ENCODE data around the gene CHST12.
"Not testable (repeated sequence)": the region's sequence is repeated elsewhere in the genome, so short reads cannot be mapped to it uniquely, and the experiment has no call there.

Gene CHST12

GRCh38 chr7:2437537-2438148 is 34.2 kb downstream of the CHST12 start:
- DNase-seq, result no peak

- DNase-seq, result no peak
These were observed 34.8 kb downstream of the CHST12 start for GRCh38 chr7:2438186-2438585.

GRCh38 chr7:2438775-2439174 is 35.4 kb downstream of the CHST12 start:
- no peak for DNase-seq

- no peak for DNase-seq
These were observed 37.3 kb downstream of the CHST12 start for GRCh38 chr7:2440608-2441245.

GRCh38 chr7:2441430-2442058 is 38.1 kb downstream of the CHST12 start:
- DNase-seq, result no peak

- DNase-seq, result no peak
These were observed 40.1 kb downstream of the CHST12 start for GRCh38 chr7:2443491-2443890.

- no peak for DNase-seq
These were observed 41.1 kb downstream of the CHST12 start for GRCh38 chr7:2444476-2444875.

GRCh38 chr7:2445047-2445446 is 41.6 kb downstream of the CHST12 start:
- DNase-seq, result no peak

DNA sequence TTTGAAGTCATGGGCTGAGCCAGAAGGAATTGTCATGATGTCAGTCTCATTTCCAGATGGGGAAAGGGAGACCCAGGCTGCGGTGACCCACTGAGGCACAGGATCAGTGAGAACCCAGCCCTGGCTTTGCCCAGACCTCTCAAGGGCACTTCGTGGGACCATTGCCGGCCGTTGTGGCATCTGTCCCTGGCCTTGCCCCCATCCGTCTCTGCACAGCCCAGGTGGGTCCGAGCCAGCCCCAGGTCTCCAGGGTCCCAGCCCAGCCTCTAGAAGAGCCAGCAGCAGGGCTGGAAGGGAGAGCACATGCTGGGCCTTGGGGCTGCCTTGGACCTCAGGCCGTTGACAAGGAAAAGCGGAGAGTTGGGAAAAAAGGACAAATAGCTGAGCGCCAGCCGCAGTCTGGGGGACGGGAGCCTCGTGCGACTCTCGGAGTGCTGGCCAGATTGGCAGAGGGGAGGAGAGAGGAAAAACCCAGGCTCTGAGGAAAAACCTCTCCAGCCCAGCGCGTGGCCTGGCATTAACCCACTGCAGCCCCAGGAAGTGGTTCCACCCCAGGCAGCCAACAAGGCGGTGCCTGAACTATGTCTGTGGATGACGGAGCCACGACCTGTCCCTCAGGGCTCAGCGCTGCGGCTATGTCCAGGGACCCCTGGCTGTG is 42.6 kb downstream of the CHST12 start:
- no peak for DNase-seq

- no peak for DNase-seq
These were observed 43.3 kb downstream of the CHST12 start for GRCh38 chr7:2446676-2447075.

GRCh38 chr7:2450198-2451107 is 47.0 kb downstream of the CHST12 start:
- DNase-seq, result no peak

DNA sequence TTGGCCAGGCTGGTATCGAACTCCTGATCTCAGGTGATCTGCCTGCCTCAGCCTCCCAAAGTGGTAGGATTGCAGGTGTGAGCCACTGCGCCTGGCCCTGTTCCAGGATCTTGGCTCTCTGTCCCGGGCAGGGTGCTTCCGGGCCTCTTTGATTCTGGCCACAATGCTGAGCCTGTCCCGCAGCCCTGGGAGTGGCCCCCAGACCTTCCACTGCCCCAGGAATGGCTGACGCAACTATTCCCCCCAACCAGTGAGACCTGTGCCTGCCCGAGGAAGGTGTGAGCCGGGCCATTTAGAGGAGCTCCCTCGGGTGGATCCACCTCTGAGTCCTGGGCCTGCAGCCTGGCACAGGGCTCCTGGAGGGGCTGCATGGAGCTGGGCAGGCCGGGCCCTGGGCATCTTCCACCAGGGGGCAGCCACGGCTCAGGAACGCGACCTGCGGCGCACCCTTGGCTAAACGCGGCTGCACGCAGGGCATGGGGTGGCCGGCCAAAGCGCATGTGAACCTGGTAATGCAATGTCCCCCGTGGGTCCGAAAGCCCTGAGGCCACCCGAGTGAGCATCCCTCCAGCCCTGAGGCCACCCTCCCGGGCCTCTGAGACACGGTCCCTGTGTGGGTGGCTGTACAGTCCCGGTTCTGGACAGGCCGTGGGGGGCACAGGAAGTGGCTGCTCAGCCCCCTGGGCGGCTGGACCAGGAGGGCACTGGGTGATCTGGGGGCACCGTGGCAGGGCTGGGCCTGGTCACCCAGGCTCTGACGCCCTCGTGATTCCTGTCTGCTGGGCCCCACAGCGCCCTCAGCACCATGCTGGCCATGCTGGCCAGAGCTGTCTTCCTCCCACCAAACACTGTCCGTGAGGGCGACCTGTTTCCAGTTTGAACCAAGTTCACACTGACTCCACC is 48.0 kb downstream of the CHST12 start:
- peak; percentile 75 for DNase-seq

DNA sequence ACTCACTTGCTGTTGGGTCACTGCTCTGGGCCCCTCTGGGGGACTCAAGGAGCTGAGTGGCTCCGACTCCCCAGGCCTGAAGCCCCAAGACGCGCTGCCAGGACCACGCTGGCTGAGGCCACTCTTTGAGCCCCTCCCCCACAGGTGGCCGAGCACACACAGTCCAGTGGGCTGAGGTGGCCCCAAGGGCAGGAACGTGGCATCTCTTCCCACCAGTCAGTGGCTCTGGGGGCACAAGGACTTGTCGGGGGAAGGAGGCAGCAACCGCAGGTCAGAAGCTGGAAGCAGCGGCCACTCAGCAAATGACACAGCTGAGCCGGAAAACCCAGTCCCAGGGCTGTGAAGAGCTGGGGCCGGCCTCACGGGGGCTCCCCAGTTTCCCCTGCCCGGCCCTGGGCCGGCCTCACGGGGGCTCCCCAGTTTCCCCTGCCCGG is 48.7 kb downstream of the CHST12 start:
- peak; percentile 14 for DNase-seq

DNA sequence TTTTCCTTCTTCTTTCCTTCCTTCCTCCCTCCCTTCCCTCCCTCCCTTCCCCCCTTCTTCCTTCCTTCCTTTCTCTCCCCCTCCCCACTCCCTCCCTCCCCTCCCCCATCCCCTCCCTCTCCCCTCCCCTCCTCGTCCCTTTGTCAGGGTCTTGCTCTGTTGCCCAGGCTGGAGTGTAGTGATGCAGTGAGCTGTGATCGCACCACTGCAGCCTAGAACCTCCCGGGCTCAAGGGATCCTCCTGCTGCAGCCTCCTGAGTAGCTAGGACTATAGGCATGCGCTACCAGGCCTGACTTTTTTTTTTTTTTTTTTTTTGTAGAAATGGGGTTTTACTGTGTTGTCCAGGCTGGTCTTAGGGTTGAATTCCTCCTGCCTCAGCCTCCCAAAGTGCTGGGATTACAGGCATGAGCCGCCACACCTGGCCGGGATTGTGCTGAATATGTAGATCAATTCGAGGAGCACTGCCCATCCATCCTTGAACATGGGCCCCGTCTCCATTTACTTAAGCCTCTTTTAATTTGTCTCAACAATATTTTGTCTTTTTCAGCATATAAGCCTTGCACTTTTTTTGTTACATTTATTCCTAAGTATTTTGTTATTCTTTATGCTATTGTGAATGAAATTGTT is 49.3 kb downstream of the CHST12 start:
- DNase-seq, result no peak

DNA sequence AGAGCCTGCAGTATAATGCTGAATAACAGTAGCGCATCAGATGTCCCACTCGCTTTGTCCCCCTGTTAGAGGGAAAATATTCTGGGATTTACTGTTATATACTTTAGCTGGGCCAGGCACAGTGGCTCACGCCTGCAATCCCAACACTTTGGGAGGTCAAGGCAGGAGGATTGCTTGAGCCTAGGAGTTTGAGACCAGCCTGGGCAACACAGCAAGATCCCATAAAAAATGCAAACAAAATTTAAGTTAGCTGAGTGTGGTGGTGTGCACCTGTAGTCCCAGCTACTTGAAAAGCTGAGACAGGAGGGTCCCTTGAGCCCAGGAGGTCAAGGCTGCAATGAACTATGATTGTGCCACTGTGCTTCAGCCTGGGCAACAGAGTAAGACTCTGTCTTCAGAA is 50.4 kb downstream of the CHST12 start:
- DNase-seq, result not testable (repeated sequence)

- no peak for DNase-seq
These were observed 56.3 kb downstream of the CHST12 start for GRCh38 chr7:2459674-2460073.

DNA sequence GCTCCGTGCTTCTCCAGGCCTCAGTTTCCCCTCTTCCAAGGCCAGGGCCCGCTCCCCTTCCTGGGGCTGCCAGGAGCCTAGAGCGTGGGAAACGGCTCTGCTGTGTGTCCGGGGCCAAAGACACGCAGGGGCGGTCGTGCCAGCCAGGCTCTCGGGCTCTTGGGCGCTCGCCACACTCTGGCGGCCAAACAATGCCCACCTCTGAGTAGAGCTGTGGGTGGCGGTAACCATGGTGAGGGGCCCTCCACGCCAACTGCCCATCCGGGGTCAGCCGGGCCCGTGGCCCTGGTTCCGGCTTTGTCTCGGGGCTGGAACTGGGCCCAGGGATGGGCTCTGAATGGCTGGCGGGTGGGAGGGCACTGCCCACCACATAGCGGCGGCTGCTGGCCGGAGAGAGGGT is 56.8 kb downstream of the CHST12 start:
- DNase-seq, result no peak

DNA sequence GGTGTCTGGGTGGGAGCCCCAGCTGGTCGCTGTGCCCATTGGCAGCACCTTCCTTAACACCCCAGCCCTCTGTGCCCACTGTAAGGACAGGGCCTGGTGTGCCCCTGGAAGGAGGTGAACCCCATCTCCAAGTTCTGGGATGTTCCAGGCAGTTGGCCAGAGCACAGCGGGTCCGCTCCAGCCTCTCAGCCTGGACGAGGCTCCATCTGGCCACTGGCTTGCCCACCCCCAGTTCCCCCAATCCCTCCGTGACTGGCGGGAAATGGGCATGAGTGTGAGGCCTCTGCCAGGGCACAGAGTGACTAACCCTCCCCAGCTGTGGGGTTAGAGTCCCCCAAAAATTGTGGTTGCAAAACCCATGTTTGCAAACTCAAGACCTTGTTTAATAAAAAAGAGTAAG is 57.2 kb downstream of the CHST12 start:
- no peak for DNase-seq

- no peak for DNase-seq
These were observed 58.0 kb downstream of the CHST12 start for GRCh38 chr7:2461268-2462026.

DNA sequence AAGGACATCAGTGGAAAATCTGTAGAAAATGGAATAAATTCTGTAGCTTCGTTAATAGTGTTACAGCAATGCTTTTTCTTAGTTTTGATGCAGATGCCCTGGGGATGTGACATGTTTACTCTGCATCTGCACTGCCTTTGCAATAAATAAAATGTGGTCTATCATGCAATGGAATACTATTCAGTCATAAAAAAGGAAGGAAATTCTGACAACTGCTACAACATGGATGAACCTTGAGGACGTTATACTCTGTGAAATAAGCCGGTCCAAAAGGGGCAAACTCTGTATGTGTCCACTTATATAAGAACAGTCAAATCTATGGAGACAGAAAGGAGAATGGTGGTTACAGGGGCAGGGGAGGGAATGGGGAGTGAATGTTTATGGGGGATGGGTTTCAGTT is 59.3 kb downstream of the CHST12 start:
- DNase-seq, result no peak

DNA sequence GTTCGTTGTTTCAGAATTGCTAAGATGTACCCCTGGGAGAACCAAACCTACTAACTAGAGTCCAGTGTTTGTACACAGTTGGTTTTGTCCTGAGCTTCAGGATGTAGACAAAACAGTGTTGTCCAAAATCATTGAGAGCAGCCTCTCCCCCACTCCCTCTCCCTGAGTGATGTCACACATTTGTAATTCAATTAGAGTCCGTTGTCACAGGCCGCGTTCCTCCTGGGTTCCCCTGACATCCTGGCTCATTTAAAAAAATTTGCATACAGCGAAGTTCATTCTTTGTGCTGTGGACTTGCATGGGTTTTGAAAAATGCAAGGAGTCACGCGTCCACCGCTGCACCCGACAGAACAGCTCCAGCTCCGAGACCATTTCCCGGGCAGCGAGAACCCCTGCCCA is 62.5 kb downstream of the CHST12 start:
- no peak for DNase-seq
